Fibroblast of lung (primary cell): ENCODE data around the gene MBNL1.

Experiments used
- EZH2 ChIP-seq: IDR thresholded peaks from 2 replicates; pipeline ENCODE4 v1.5.1; 2012; ENCODE audit warnings: low read length, control low read depth, mild to moderate bottlenecking; ENCODE audit errors: missing control alignments
- TF ChIP-seq, protein P1 (sequence below), 2 donors: IDR thresholded peaks in 1 of 2; conservative IDR thresholded peaks in 1 of 2; 1 replicate in 1 of 2; 2 replicates in 1 of 2; pipeline ENCODE4 v1.5.1; 2011 to 2012; ENCODE audit warnings: low read length in 2 of 2, control low read depth in 1 of 2, inconsistent platforms in 1 of 2, low read depth in 1 of 2, mild to moderate bottlenecking in 1 of 2

DNA sequence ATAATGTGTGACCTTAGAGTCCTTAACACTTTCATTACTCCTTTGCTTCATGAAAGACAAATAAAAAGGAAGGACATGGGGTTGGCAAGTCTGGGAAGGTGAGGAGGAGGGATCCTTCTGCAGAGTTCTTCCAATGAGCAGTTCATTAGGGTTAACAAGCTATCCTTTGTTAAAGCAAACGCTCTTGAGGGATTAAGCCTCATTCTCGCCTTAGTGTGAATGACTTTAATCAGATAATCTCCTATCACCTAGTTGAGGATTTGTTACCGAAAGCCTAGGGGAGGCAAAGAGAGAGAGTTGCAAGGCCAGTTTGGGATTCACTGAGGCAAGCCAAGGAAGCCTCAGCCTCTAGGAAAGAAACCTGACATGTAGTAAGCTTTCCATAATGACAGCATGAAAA lies 7.4 kb upstream of the MBNL1 start:
- TF ChIP-seq, protein P1, sequence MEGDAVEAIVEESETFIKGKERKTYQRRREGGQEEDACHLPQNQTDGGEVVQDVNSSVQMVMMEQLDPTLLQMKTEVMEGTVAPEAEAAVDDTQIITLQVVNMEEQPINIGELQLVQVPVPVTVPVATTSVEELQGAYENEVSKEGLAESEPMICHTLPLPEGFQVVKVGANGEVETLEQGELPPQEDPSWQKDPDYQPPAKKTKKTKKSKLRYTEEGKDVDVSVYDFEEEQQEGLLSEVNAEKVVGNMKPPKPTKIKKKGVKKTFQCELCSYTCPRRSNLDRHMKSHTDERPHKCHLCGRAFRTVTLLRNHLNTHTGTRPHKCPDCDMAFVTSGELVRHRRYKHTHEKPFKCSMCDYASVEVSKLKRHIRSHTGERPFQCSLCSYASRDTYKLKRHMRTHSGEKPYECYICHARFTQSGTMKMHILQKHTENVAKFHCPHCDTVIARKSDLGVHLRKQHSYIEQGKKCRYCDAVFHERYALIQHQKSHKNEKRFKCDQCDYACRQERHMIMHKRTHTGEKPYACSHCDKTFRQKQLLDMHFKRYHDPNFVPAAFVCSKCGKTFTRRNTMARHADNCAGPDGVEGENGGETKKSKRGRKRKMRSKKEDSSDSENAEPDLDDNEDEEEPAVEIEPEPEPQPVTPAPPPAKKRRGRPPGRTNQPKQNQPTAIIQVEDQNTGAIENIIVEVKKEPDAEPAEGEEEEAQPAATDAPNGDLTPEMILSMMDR (conservative IDR thresholded peaks at IDR 0.05 in 1 of 2, IDR thresholded peaks at IDR 0.05 in 1 of 2; ENCODE audit: low read depth in 1 of 2, low read length in 2 of 2), result no peak
- TF ChIP-seq EZH2, result no peak
